HCEC 1CT (cell line): Measurements from ENCODE around the gene GPRASP1.

Experiments
- DNase-seq: peaks from one replicate; pipeline ENCODE4 v3.0.0-alpha.2; 2017

Gene GPRASP1

DNA sequence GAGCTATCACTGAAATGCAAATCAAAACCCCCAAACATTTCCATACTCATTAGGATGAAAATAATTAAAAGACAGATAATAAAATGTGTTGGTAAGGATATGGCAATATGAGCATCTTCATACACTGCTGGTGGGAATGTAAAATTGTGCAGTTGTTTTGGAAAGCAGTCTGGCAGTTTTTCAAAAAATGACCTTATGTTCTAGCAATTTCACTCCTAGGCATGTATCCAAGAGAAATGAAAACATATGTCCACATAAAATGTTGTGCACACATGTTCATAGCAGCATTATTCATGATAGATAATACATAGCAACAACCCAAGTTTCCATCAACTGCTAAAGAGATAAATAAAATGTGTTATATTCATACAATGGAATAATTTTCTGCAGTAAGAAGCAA, 46.2 kb downstream of the GPRASP1 start:
- peak; percentile 37 for DNase-seq
